ENCODE data around the gene MAGED1. TPM values are rescaled to one million over a fixed set of nuclear protein-coding genes. Genes with fewer than 3 reads are reported as not detected.
A peak's percentile ranks its signal among the peaks of the same experiment; 100 is the strongest.

MAGED1 gene
- total RNA-seq (2022), result 46.7 and 48.6 TPM in 2 replicates
- percentile 80 among the genes with signal in this experiment for Bru-seq, nascent RNA
- percentile 77 among the genes with signal in this experiment for BruChase-seq, experiment 1, labeled RNA remaining after a 6-hour chase
- BruChase-seq, experiment 2, labeled RNA remaining after a 2-hour chase, result percentile 83 among the genes with signal in this experiment
- long read RNA-seq, transcript MAGED1-204 (13 exons, 2,701 nt), result major isoform, 88 of 163 reads
- long read RNA-seq, transcript MAGED1-201 (13 exons, 2,747 nt), result minor isoform, 21 of 163 reads
- long read RNA-seq, partial matches to known transcripts, result 34 of 163 reads
- long read RNA-seq, other reads (novel, unspliced or antisense), result 20 of 163 reads

GRCh38 chrX:51892921-51893745 lies at the start of gene MAGED1:
TSS of gene MAGED1 (plus strand) at chrX:51893623. CDS start at chrX:51894305, 682 bp downstream.
- intact Hi-C loops (cut with micrococcal nuclease), result loop anchor here (1.0 to 2.0 kb wide), 2 partner anchors 90 to 252 kb away; no protein-coding TSS in a partner anchor
- peak; percentile 87 for DNase-seq (ENCODE audit: unreplicated experiment)
- H3K27me3 Mint-ChIP-seq (ENCODE audit: insufficient read depth, unreplicated experiment), result peaks cover 15% of the 10 kb centered on the region
- peak within 1 kb of the TSS; percentile 82 for H3K4me3 Mint-ChIP-seq (ENCODE audit: unreplicated experiment)
- TF ChIP-seq, protein P1, sequence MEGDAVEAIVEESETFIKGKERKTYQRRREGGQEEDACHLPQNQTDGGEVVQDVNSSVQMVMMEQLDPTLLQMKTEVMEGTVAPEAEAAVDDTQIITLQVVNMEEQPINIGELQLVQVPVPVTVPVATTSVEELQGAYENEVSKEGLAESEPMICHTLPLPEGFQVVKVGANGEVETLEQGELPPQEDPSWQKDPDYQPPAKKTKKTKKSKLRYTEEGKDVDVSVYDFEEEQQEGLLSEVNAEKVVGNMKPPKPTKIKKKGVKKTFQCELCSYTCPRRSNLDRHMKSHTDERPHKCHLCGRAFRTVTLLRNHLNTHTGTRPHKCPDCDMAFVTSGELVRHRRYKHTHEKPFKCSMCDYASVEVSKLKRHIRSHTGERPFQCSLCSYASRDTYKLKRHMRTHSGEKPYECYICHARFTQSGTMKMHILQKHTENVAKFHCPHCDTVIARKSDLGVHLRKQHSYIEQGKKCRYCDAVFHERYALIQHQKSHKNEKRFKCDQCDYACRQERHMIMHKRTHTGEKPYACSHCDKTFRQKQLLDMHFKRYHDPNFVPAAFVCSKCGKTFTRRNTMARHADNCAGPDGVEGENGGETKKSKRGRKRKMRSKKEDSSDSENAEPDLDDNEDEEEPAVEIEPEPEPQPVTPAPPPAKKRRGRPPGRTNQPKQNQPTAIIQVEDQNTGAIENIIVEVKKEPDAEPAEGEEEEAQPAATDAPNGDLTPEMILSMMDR (IDR thresholded peaks at IDR 0.05; ENCODE audit: unreplicated experiment), result no peak
- H3K36me3 Mint-ChIP-seq (ENCODE audit: insufficient read depth, unreplicated experiment), result peaks cover 20% of the 10 kb centered on the region
- peaks cover 6% of the 10 kb centered on the region for H3K4me1 Mint-ChIP-seq (ENCODE audit: insufficient read depth, unreplicated experiment)
- POLR2A ChIA-PET, result interaction anchor here (0.6 to 1.2 kb wide), 7 partner anchors 9 to 117 kb away, joined by 3 to 5 read pairs (median 3); no protein-coding TSS in a partner anchor
- CTCF ChIA-PET, result no interaction called here
- no peaks in the 10 kb centered on the region for H3K9me3 Mint-ChIP-seq (ENCODE audit: unreplicated experiment)
- peak within 1 kb of the TSS; percentile 89 for H3K27ac Mint-ChIP-seq (ENCODE audit: low read depth, unreplicated experiment)
- no TSS peak for BruUV-seq (replicated peaks)

- H3K4me3 Mint-ChIP-seq (ENCODE audit: unreplicated experiment), result no peak overlapping the region
- H3K27ac Mint-ChIP-seq (ENCODE audit: low read depth, unreplicated experiment), result no peak overlapping the region
- ChIA-PET CTCF (no interaction called here), POLR2A (no interaction called here)
- no peak for DNase-seq (ENCODE audit: unreplicated experiment)
- BruUV-seq (replicated peaks), result no TSS peak
- H3K36me3 Mint-ChIP-seq (ENCODE audit: insufficient read depth, unreplicated experiment), result peaks cover 14% of the 10 kb centered on the region
- intact Hi-C loops (cut with micrococcal nuclease), result no loop called here
- H3K9me3 Mint-ChIP-seq (ENCODE audit: unreplicated experiment), result no peaks in the 10 kb centered on the region
- H3K4me1 Mint-ChIP-seq (ENCODE audit: insufficient read depth, unreplicated experiment), result peaks cover 4% of the 10 kb centered on the region
- peaks cover 37% of the 10 kb centered on the region for H3K27me3 Mint-ChIP-seq (ENCODE audit: insufficient read depth, unreplicated experiment)
- TF ChIP-seq, protein P1 (IDR thresholded peaks at IDR 0.05; ENCODE audit: unreplicated experiment), result no peak
Measured at GRCh38 chrX:51847463-51847862, 46.0 kb upstream of the MAGED1 start.

- ChIA-PET POLR2A (interaction anchor here (0.6 to 1.0 kb wide), 2 partner anchors 49 to 1460 kb away, joined by 3 to 4 read pairs; no protein-coding TSS in a partner anchor), CTCF (no interaction called here)
- Mint-ChIP-seq H3K9me3 (ENCODE audit: unreplicated experiment) (peaks cover 8% of the 10 kb centered on the region), H3K27ac (ENCODE audit: low read depth, unreplicated experiment) (no peak overlapping the region), H3K27me3 (ENCODE audit: insufficient read depth, unreplicated experiment) (peaks cover 51% of the 10 kb centered on the region), H3K36me3 (ENCODE audit: insufficient read depth, unreplicated experiment) (peaks cover 9% of the 10 kb centered on the region), H3K4me3 (ENCODE audit: unreplicated experiment) (no peak overlapping the region), H3K4me1 (ENCODE audit: insufficient read depth, unreplicated experiment) (peaks cover 4% of the 10 kb centered on the region)
- intact Hi-C loops (cut with micrococcal nuclease), result no loop called here
- TF ChIP-seq, protein P1 (IDR thresholded peaks at IDR 0.05; ENCODE audit: unreplicated experiment), result no peak
- BruUV-seq (replicated peaks), result no TSS peak
- DNase-seq (ENCODE audit: unreplicated experiment), result peak; percentile 47
Measured at GRCh38 chrX:51851507-51852085, 41.8 kb upstream of the MAGED1 start.

- TF ChIP-seq, protein P1 (IDR thresholded peaks at IDR 0.05; ENCODE audit: unreplicated experiment), result no peak
- Mint-ChIP-seq H3K36me3 (ENCODE audit: insufficient read depth, unreplicated experiment) (peaks cover 9% of the 10 kb centered on the region), H3K27me3 (ENCODE audit: insufficient read depth, unreplicated experiment) (peaks cover 46% of the 10 kb centered on the region), H3K9me3 (ENCODE audit: unreplicated experiment) (peaks cover 8% of the 10 kb centered on the region), H3K4me1 (ENCODE audit: insufficient read depth, unreplicated experiment) (peaks cover 4% of the 10 kb centered on the region), H3K4me3 (ENCODE audit: unreplicated experiment) (no peak overlapping the region), H3K27ac (ENCODE audit: low read depth, unreplicated experiment) (no peak overlapping the region)
- POLR2A ChIA-PET, result interaction anchor here (1.0 kb wide), 1 partner anchor 49 kb away, joined by 3 read pairs; no protein-coding TSS in a partner anchor
- CTCF ChIA-PET, result no interaction called here
- no TSS peak for BruUV-seq (replicated peaks)
- intact Hi-C loops (cut with micrococcal nuclease), result no loop called here
- DNase-seq (ENCODE audit: unreplicated experiment), result no peak
Measured at GRCh38 chrX:51852096-51852495, 41.3 kb upstream of the MAGED1 start.
